HCT116 (cell line): ENCODE measurements around the gene ACAT2. TPM values are rescaled to one million over a fixed set of nuclear protein-coding genes. Genes with fewer than 3 reads are reported as not detected.
A peak's percentile ranks its signal among the peaks of the same experiment; 100 is the strongest.
"Not testable (repeated sequence)": the region's sequence is repeated elsewhere in the genome, so short reads cannot be mapped to it uniquely, and the experiment has no call there.

Experiments
- ATAC-seq: fragments of 200-7000 bp; cut with Tn5 transposase; 2 replicates; pipeline ENCODE4 v1.9.1; 2020; ENCODE audit warnings: mild to moderate bottlenecking, moderate library complexity
- BruUV-seq: library from RNA; stranded (reverse); fragments of 400-500 nt; replicated peaks from 2 replicates; lab custom pipeline; 2021; lab: Mats Ljungman, UMichigan
- CTCF ChIA-PET: fragments of 300-600 bp; sonication (Branson Sonifier 250); formaldehyde crosslinking; loops from one replicate; lab custom pipeline; 2021; ENCODE audit warnings: antibody characterized with exemption; lab: Charles Lee
- POLR2A ChIA-PET: fragments of 300-600, 350-600 bp; sonication (Branson Sonifier 250); formaldehyde crosslinking; loops from one replicate; lab custom pipeline; 2021; ENCODE audit warnings: antibody characterized with exemption; lab: Charles Lee
- RAD21 ChIA-PET, 2 experiments: fragments of 300-600 bp; sonication (Branson Sonifier 250); formaldehyde crosslinking; loops; one replicate each; lab custom pipeline; 2023; ENCODE audit warnings: low total read pairs in 2 of 2; ENCODE audit not compliant: uncharacterized antibody in 2 of 2, unreplicated experiment in 2 of 2, low non-redundant PET in 1 of 2; lab: Charles Lee
- DNase-seq: peaks from one replicate; pipeline ENCODE4 v3.0.0-alpha.2; 2010; ENCODE audit warnings: low read depth, low spot score
- H2AFZ ChIP-seq: fragments of 200-600 bp; shearing (Covaris generic), sonication (generic); 2 replicates; pipeline ENCODE4 v1.6.1; 2017; ENCODE audit warnings: low read depth, mixed run types, mixed read lengths, antibody characterized with exemption, low read length; ENCODE audit not compliant: poor library complexity, severe bottlenecking
- H3K27ac ChIP-seq: 2 replicates; pipeline ENCODE4 v1.5.1; 2012; ENCODE audit warnings: low read depth, low read length
- H3K27me3 ChIP-seq: fragments of 200-600 bp; sonication (generic); 2 replicates; pipeline ENCODE4 v1.6.1; 2016; ENCODE audit warnings: mixed run types, low read length, mixed read lengths; ENCODE audit not compliant: insufficient read depth
- H3K36me3 ChIP-seq, 2 experiments: fragments of 200-500 bp in 1 of 2; fragments of 200-600 bp in 1 of 2; sonication (Bioruptor generic) in 1 of 2; sonication (generic) in 1 of 2; 2 replicates each; pipeline versions ENCODE4 v1.5.1 to v1.6.1; 2014 to 2016; ENCODE audit warnings: low read length in 2 of 2, inconsistent platforms in 1 of 2, mixed read lengths in 1 of 2, mixed run types in 1 of 2; ENCODE audit not compliant: insufficient read depth in 2 of 2, control insufficient read depth in 1 of 2
- H3K4me1 ChIP-seq, 2 experiments: fragments of 200-600 bp in 1 of 2; sonication (generic) in 1 of 2; 2 replicates each; pipeline versions ENCODE4 v1.5.1 to v1.6.1; 2012 to 2017; ENCODE audit warnings: low read length in 2 of 2, inconsistent platforms in 1 of 2, mild to moderate bottlenecking in 1 of 2, mixed read lengths in 1 of 2, mixed run types in 1 of 2, moderate library complexity in 1 of 2; ENCODE audit not compliant: insufficient read depth in 2 of 2, control insufficient read depth in 1 of 2
- H3K4me2 ChIP-seq: fragments of 200-600 bp; sonication (generic); 2 replicates; pipeline ENCODE4 v1.6.1; 2017; ENCODE audit warnings: mixed run types, low read length, mixed read lengths
- H3K4me3 ChIP-seq, 2 experiments: fragments of 200-600 bp in 1 of 2; sonication (generic) in 1 of 2; replicated peaks in 1 of 2; 2 replicates each; pipeline ENCODE4 v1.5.1; 2011 to 2016; ENCODE audit warnings: low read length in 2 of 2, control low read depth in 1 of 2, low read depth in 1 of 2, mild to moderate bottlenecking in 1 of 2, mixed read lengths in 1 of 2, mixed run types in 1 of 2
- H3K79me2 ChIP-seq: fragments of 200-600 bp; sonication (generic); 2 replicates; pipeline ENCODE4 v1.6.1; 2017; ENCODE audit warnings: mild to moderate bottlenecking, mixed run types, low read length, moderate library complexity, mixed read lengths; ENCODE audit not compliant: insufficient read depth
- H3K9ac ChIP-seq: fragments of 200-600 bp; sonication (generic); 2 replicates; pipeline ENCODE4 v1.6.1; 2016; ENCODE audit warnings: low read length, mixed read lengths
- H3K9me2 ChIP-seq: fragments of 200-600 bp; sonication (generic), shearing (Covaris generic); 2 replicates; pipeline ENCODE4 v1.6.1; 2017; ENCODE audit warnings: mixed run types, mild to moderate bottlenecking, moderate library complexity; ENCODE audit not compliant: insufficient read depth
- H3K9me3 ChIP-seq, 2 experiments: fragments of 200-500 bp in 1 of 2; fragments of 200-600 bp in 1 of 2; sonication (Bioruptor generic) in 1 of 2; sonication (generic) in 1 of 2; 2 replicates each; pipeline ENCODE4 v1.6.1; 2014 to 2017; ENCODE audit warnings: low read length in 2 of 2, mixed read lengths in 2 of 2, inconsistent platforms in 1 of 2, low read depth in 1 of 2, mild to moderate bottlenecking in 1 of 2, mixed run types in 1 of 2, moderate library complexity in 1 of 2; ENCODE audit not compliant: control insufficient read depth in 1 of 2, insufficient read depth in 1 of 2
- H4K20me1 ChIP-seq: fragments of 200-600 bp; sonication (generic), shearing (Covaris generic); 2 replicates; pipeline ENCODE4 v1.6.1; 2017; ENCODE audit warnings: mixed run types, mild to moderate bottlenecking, moderate library complexity; ENCODE audit not compliant: insufficient read depth
- POLR2AphosphoS5 ChIP-seq: IDR thresholded peaks from 2 replicates; pipeline ENCODE4 v1.6.1; 2011; ENCODE audit warnings: mild to moderate bottlenecking, low read depth, low read length, moderate library complexity
- SIN3A ChIP-seq: IDR thresholded peaks from 2 replicates; pipeline ENCODE4 v1.6.1; 2012; ENCODE audit warnings: low read depth
- intact Hi-C: fragments of 100-400 bp; cut with micrococcal nuclease; formaldehyde crosslinking; loops from 2 replicates; pipeline ENCODE4 v1.10.0; 2022
- total RNA-seq: library from RNA; stranded (reverse); gene quantifications from one replicate; pipeline ENCODE4 v1.2.1, GENCODE V29; 2021; ENCODE audit not compliant: unreplicated experiment

Gene ACAT2
- total RNA-seq, 1 experiment from 2014 or later = 41.6 TPM

DNA sequence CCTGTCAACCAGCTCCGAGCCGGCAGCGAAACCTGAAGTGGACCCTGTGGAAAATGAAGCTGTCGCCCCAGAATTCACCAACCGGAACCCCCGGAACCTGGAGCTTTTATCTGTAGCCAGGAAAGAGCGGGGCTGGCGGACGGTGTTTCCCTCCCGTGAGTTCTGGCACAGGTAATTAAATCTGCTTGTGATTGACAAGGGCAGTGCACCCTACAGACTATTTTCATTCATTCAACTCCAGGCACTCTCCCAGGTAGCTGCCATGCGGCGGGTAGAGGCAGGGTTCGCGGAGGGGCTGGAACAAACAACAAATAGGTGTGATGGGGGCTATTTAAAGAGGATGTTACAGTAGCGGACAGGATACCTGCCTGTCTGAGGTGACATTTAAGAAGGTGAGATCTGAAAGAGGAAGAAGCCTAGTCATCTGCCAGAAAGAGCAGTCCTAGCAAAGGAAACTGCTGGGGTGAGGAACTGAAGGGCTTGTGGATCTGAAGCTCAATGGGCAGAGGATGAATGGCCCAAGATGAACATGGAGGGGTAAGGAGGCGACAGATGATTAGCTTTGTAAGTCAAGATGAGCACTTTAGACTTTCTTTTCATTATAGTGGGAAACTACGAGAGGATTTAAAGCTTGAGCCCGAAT is 29.2 kb downstream of the ACAT2 start:
- RAD21 ChIA-PET = no interaction called here
- DNase-seq = no peak
- POLR2A ChIA-PET = interaction anchor here (1.8 to 2.0 kb wide), 2 partner anchors 19 to 30 kb away, joined by 6 to 11 read pairs; partner anchors contain the start of gene ACAT2
- intact Hi-C loops = no loop called here
- 0 out of 2 replicates have a peak, but pooled peaks have one; percentile 4 for TF ChIP-seq SIN3A
- no peak for TF ChIP-seq POLR2AphosphoS5
- Histone ChIP-seq H4K20me1 (peaks cover 20% of the 10 kb centered on the region; the same call in 1 of the 2 replicates), H3K4me2 (peak overlapping the region; percentile 89), H3K4me1 (peaks cover 11 to 20% of the 10 kb centered on the region in 2 experiments; a peak in 3 of 4 replicates), H3K79me2 (peaks cover 89% of the 10 kb centered on the region), H3K36me3 (peaks cover 30 to 43% of the 10 kb centered on the region in 2 experiments), H3K9me2 (no peaks in the 10 kb centered on the region), H3K27me3 (no peaks in the 10 kb centered on the region), H3K4me3 (peak overlapping the region; percentile 92 to 97), H3K27ac (peak overlapping the region; percentile 88), H2AFZ (no peak overlapping the region), H3K9ac (peak overlapping the region; percentile 92), H3K9me3 (no peaks in the 10 kb centered on the region)
- BruUV-seq = no TSS peak
- CTCF ChIA-PET = interaction anchor here (1.6 kb wide), 1 partner anchor 72 kb away, joined by 4 read pairs; no protein-coding TSS in a partner anchor
- no peak for ATAC-seq

DNA sequence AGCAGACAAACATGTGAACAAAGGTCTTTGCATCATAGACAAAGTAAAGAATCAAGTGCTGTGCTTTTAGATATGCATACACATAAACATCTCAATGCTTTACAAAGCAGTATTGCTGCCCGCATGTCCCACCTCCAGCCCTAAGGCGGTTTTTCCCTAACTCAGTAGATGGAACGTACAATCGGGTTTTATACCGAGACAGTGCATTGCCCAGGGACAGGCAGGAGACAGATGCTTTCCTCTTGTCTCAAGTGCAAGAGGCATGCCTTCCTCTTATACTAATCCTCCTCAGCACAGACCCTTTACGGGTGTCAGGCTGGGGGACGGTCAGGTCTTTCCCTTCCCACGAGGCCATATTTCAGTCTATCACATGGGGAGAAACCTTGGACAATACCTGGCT is 33.1 kb downstream of the ACAT2 start:
- intact Hi-C loops = loop anchor here (5.0 kb wide), 1 partner anchor 177 kb away; no protein-coding TSS in a partner anchor
- H3K4me3 ChIP-seq, ATAC-seq, DNase-seq, CTCF ChIA-PET, H3K9ac ChIP-seq, H2AFZ ChIP-seq, POLR2A ChIA-PET, H4K20me1 ChIP-seq, RAD21 ChIA-PET, BruUV-seq, H3K4me2 ChIP-seq, H3K27ac ChIP-seq, H3K9me3 ChIP-seq, H3K27me3 ChIP-seq, H3K9me2 ChIP-seq: not testable (repeated sequence)
- Histone ChIP-seq H3K79me2 (peaks cover 72% of the 10 kb centered on the region), H3K36me3 (peaks cover 34 to 37% of the 10 kb centered on the region in 2 experiments), H3K4me1 (peaks cover 5 to 12% of the 10 kb centered on the region in 2 experiments; a peak in 3 of 4 replicates)
